CD4-positive, alpha-beta T cell treated with Interleukin-17A for 4 hours (primary cell): ENCODE measurements around the gene ITGA3.
"Not testable (repeated sequence)": the region's sequence is repeated elsewhere in the genome, so short reads cannot be mapped to it uniquely, and the experiment has no call there.

Source experiments
- DNase-seq: peaks from one replicate; pipeline ENCODE4 v3.0.0-alpha.2; 2020; ENCODE audit warnings: mixed read lengths

ITGA3 gene

DNA sequence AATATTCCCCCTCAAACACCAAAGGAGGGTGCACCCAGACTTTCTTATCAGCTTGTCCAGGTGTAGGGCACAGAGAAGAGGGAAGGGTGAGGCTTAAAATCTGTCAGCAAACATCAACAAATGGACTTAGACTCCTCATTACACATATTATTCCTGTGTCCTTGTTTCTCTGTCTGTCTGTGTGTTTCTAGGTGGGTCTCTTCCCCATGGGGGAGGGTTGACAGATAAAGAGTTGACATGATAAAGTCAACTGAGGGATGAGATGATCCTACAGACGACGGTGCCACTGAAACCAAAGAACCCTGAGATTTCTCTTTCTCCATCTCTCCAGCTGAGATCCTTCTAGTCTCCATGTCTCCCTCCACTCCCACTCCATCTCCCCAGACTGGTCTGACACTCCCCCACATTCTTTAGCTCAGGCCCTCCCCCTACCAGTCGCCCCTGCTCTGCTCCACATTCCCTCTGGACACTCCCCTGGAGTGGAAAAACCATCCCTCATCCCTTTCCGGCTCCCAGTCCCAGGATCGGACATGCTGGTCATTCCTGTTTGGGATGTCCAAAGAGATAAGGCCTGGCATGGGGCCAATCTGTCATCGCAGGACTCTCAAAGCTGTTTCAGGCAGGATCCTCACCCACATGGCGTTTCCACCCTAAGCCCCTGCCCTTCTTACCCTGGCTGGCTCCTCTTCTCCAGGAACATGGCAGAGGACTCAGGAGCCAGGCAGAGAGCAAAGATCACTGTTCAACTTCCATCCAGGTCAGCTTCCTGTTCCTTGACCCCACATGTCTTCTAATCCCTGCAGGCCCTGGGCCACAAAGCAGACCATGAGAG is 2.9 kb upstream of the ITGA3 start:
- DNase-seq = no peak

DNA sequence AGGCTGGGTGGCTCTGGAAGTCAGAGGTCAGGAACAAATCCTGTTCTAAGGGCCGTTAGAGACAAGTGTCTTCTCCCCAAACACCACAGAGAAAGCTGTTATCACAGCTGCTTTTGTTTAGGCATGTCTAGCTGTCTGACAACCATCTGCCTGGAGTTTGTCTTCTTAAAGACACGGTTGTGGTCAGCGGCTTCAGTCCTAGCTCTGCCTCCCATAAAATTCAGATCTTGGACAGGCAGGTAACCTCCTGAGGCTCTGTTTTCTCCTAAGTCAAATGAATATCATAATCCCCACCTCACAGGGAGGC is 2.3 kb upstream of the ITGA3 start:
- no peak for DNase-seq

DNA sequence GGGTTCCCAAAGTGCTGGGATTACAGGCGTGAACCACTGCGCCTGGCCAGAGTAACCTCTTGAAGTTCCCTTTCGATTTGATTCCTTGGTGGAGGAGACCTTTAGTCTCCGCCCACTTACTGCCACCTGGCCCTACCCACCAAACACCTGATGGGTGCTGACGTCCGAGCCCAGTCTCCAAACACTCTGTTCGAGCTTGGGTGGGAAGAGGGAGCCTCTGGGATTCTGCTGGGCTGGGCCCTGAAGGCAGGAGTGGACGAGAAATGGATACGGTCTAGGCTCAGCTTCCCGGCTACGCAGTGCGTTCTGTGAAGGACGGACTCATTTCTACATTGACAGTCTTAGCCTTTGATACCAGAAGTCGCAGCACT is 870 bp upstream of the ITGA3 start:
- peak; percentile 50 for DNase-seq

DNA sequence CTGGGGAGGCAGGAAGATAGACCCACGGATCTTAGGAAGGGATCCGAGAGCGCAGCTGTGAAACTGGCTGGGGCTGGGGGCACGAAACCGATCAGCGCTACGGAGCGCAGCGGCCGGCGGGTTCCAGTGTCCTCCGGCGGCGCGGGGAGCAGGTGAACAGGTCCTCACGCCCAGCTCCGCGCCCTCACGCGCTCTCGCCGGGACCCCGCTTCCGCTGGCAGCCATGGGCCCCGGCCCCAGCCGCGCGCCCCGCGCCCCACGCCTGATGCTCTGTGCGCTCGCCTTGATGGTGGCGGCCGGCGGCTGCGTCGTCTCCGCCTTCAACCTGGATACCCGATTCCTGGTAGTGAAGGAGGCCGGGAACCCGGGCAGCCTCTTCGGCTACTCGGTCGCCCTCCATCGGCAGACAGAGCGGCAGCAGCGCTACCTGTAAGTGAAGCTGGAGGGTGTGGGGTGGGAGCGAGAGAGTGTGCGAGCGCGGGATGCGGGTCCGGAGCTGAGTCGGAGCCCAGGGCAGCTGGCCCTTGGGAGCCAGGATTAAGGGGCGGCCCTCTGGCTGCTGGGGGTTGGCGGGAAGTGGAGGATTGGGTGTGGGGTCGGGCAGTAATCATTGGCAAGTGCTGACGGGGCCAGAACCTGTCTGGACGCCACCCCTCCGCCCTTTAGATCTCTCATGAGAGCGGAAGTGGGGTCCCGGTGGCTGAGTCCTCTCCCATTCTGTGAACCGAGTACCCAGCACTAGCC is 479 bp downstream of the ITGA3 start:
- peak; percentile 73 for DNase-seq

DNA sequence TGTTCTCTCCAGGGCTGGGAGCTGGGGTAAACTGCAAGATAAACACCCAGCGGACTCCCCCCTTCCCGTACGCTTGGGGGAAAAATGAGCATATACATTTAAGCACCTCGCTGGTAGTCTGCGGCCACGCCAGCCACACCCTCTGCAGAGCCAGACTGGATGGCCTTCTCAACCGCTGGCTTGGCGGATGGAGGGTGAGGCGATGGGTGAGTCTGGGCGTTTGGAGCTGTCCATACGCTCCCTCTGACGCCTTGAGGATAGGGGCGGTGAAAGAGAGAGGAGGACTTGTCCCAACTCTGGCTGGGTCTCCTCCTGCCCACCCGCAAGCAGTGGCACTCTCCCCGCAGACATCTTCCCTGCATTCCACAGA is 1.0 kb downstream of the ITGA3 start:
- DNase-seq = no peak

DNA sequence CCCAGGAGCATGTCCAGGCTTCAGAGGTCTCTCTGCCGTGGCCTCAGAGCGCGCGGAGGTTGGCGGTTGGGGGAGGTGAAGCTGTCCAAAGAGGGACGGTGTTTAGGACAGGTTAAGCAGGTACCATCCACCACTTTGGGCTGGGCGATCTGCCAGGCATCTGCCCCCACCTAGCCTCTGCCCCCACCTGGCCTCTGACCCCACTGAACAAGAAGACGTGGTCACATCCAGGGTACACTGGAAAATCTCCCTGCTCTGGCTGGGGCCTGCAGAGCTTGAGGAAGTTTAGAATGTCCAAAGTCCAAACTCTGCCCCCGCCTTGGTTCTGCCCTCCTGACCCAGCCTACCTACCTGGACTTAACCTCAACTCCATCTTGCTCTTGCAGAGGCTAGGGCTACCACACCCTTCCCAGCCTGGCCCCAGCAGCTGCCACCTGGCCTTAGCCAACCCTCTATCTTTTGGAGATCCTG is 1.6 kb downstream of the ITGA3 start:
- no peak for DNase-seq

DNA sequence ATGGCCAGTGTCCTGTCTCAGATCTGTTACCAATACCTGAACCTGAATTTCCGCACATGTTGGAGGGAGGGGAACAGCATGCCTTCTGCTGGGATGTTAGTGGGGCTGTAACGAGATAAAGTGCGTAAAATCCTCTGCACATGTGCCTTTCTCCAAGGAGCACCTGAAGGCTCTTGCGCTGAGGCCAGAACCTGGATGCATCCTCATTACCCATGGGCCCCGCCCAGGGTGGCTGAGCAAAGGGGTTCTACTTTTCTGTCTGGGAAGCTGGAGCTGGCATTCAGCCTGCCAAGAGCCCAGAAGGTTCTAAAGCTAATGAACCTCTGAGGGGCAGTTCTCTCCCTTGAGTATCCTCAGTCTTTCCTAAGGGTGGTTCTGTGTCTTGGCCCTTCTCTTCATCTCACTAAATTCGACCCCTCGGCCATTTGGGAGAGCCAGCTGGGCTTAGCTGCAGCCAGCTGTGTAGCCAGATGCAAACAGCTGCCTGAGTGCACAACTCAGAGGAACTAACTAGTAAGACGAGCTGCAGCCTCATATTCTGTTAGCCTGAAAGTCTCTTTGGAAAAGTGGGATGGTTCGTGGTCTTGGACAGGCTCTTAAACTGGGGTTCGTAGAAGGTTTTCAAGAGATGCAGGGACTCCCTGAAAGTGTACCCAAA is 2.5 kb downstream of the ITGA3 start:
- DNase-seq = no peak

DNA sequence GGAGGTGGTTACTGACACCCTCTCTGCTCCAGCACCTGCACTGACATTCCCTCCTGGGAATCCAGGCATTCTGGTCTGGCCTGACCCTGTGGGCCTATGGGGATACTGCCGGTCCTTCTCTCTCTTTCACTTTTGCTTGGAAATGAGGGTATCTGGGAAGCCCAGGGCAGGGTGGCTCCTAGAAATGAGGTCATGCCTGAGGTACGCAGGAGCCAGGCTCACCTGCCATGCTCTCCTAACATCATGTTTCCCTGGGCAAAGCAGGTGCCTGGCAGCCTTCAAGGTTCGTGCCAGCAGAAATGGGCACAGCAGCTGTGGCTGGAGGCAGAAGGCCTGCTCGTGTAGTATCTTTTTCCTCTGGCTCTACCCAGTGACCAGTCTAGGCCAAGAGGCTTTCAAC is 3.3 kb downstream of the ITGA3 start:
- DNase-seq = no peak

DNA sequence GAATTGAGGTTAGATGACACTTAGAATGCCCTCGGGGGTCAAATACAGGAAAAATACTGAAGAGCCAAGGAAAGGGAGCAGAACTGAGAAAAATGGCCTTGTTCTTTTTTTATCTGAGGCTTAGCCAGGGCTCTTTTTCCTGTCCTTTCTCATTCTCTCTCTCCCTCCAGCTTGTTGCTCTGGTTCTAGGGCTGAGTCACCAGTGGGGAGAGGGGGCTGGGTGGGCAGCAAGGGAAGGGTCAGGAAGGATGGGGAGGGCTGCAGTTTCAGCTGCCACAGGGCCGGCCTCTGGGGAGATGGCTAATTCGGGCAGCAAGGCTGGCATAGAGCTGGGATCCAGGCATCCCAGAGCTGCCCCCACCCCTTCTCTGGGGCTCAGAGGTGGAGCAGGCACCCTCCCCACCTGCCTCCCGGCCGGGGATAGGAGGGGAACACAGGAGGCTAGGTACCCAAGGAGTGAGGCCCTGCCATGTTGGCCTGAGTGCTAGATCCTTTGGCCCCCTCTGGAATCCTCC is 3.9 kb downstream of the ITGA3 start:
- no peak for DNase-seq

DNA sequence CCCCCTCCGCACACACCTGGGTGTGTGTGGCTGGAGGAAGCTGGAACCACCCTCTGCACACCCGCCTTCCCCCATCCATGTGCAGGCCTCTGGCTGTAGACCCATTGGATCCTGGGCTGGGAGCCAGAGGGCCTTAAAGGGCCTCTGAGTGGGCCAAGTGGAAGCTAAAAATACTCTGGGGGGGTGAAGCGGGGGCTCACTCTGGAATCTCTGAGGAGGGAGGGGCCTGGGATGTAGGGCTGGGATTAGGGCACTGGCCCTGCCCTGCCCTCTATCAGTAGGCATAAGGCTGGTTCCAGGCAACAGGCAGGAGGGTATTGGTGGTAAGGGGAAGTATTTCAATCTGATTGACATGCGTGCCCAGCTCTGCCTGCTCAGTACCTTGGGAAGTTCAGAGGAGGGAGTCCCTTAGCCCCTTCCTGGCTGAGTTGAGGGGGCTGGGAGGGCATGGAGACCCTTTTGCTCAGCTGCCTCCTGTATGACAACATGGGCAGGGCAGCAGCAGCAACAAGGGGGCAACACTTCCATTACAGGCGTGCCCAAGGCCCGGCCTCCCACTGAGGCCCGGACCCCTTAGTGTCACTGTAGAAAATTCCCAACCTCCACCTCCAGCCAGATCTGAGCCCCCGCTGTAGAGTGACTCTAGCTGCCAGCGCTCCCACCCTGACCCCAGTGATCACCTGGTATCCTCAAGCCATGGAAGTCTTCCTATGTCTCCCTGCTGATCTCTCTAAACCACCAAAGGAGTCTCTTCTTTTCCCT is 5.2 kb downstream of the ITGA3 start:
- DNase-seq = no peak

DNA sequence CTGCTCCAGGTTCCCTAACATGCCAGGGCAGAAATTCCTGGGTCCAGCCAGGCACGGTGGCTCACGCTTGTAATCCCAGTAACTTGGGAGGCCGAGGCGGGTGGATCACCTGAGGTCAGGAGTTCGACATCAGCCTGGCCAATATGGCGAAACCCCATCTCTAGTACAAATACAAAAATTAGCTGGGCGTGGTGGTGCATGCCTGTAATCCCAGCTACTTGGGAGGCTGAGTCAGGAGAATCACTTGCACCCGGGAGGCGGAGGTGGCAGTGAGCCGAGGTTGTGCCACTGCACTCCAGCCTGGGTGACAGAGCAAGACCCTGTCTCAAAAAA is 5.8 kb downstream of the ITGA3 start:
- DNase-seq = not testable (repeated sequence)

DNA sequence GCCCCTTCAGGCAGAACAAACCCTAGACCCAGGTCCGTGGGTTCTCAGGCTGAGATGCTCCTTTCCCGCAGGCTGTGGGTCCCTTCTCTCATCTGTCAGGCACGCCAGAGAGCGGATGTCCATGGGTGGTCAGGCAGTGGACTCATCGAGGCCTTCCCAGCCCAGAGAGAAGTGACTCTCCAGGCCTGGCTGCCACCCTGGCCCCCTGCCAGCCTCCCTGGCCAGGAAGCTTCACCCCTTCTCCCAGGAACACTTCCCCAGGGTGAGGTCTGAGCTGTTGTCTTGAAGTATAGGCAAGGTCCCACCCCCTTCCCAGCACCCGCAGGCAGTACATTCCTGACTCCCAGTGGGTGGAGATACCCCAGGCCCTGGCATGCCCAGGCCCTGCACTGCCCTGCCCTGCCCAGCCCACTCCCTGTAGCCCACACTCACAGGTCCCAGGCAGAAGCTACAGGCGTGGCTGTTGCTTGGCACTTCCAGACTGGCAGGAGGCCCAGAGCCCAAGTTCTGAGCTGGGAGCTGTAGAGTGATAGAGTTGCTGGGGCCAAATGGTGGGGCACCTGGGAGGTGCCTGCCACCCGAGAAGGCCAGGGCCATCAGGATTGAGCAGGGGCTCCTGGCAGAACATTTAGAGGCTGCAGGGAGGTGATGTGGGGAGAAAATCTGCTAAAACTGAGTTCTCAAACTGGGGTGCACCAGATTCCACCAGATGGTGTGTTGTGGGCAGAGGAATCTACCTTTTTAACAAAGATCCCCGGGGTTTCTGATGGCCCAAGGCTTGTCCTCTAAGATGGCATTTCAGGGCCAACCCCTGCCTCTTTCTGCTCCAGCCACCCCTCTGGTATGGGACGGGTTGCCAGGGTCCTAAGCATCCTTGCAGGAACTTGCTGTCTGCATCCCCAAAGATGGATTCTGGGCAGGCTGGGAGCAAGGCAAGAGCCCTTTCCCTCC is 6.7 kb downstream of the ITGA3 start:
- DNase-seq = no peak

DNA sequence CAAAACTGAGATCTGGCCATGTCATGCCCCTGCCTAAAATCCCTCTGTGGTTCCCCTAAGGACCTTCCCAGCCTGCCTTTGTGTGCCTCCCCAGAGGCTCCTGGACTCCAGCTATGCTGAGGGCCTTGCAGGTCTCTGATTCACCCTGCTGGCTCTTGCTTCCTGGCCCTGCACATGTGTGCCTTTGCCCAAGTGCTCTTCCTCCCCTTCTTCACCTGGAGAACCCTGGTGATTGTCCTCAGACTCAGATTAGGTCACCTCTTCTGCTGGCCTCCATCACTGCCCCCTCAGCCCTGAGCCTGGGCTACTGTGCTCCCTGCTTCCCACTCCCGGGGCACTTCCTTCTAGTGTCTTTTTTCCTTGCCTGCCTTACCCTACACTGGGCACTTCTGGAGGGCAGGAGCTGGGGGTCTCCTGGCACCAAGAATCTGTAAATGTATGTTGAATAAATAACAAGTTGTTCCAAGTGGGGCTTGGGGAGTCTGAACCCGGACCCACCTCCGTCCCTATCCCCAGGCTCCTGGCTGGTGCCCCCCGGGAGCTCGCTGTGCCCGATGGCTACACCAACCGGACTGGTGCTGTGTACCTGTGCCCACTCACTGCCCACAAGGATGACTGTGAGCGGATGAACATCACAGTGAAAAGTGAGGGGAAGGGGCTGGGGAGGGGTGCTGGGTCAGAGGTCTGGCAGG is 7.8 kb downstream of the ITGA3 start:
- DNase-seq = no peak

DNA sequence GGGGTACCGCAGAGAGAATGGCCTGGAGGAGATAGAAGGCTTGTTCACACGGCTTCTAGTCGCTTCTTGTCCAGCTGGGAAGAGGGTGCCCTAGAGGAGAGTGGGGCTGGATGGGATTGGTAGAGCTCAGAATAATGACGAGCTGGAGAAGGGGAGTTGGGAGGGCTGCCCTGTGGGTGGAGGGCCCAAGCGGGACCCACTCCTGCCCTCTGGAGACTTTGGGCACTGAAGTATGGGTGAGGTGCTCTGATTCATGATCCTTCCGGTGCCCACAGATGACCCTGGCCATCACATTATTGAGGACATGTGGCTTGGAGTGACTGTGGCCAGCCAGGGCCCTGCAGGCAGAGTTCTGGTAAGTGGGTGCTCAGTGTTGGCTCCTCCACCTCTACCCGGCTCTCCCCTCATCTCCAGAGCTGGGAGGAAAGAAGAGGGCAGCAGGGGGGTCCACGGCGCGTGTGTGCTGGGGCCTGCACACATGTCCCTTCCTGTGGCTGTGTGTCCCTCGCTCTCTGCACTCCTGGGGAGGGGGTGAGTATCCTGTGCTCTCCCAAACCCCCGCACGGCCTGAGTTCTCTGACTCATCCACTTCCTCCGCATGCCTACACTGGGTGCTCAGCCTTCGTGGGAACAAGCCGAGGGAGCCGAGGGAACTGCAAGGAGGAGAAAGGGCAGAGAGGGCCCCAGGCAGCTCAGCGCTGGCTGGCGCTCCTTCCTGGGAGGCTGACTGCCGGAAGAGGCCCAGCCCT is 8.5 kb downstream of the ITGA3 start:
- DNase-seq = no peak

DNA sequence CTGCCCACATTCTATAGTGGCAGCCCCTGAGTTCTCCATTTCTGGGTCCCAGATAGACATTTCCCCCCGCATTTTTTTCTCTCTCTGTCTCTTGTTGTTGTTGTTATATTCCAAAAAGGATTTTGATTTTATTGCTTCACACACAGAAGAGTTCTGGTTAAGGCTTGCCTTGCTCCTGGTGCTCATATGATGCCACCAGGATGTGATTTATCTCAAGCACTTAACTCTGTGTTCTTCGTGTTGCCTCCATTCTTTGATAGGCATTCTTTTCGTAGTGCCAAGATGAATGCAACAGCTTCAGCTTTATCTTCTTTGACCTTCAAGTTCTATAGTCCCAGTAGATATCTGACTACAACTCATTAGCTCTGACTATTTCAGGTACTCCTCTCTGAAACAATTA is 9.1 kb downstream of the ITGA3 start:
- DNase-seq = no peak

DNA sequence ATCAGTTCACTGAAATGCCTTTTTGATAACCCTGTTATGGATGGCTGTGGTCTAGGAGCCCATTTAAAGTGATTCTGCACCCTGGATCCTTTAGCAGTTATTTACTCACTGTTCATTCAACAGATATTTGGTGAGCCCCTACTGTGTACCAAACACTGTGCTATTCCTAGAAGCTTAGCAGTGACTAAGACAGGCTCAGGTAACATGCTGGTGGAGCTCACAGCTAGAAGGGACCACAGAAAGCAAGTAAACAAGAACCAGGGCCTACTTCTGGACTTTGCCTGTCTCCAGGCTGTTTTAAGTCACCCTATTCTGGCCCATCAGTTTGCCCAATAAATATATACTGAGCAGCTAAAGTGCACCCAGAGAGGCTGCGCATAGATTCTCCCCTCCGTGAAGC is 11.1 kb downstream of the ITGA3 start:
- DNase-seq = no peak

DNA sequence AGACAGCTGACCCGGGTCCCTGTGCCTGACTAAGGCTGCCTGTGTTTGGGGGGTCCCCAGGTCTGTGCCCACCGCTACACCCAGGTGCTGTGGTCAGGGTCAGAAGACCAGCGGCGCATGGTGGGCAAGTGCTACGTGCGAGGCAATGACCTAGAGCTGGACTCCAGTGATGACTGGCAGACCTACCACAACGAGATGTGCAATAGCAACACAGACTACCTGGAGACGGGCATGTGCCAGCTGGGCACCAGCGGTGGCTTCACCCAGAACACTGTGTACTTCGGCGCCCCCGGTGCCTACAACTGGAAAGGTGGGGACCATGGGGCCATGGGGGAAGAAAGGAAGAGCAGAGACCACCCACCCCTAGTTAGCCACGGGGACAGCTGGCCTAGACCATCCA is 12.1 kb downstream of the ITGA3 start:
- no peak for DNase-seq

DNA sequence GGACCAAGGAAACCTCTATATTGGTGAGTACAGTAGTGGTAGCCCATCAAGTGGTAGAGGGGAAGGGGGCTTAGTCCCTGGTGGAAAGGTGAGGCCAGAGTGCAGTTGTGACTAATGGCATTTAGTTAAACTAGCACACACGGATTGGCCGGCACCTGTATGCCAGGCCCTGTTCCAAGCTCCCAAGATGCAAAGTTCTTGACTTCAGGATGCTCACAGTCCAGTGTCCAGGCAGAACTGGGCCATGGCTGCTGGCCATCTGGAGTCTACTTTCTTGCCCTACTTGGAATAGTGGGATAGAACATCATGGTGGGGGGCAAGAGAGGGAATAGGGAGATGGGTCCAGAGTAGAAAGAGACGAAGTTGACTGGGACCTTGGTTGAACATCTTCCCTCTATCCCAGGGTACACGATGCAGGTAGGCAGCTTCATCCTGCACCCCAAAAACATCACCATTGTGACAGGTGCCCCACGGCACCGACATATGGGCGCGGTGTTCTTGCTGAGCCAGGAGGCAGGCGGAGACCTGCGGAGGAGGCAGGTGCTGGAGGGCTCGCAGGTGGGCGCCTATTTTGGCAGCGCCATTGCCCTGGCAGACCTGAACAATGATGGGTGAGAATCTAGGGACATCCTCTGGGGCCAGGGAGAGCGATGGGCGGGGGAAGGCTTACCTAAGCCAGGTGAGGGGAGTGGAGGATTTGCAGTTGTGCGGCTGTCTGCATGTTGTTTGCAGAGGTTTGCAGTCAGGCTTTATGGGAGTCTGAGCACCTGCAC is 15.2 kb downstream of the ITGA3 start:
- no peak for DNase-seq

DNA sequence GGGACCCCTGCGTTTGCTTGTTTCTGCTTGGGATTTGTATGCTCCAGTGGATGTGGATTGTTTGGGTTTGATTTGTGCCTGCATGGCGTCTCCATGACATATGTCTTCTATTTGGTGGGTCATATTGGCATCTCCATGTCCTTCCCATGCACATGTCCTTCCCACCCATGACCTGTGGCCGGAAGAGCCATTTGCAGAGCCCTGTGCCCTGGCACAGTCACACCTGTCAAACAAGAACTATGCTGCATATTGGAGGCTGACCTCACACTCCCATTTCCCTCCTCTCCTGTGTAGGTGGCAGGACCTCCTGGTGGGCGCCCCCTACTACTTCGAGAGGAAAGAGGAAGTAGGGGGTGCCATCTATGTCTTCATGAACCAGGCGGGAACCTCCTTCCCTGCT is 15.8 kb downstream of the ITGA3 start:
- no peak for DNase-seq

DNA sequence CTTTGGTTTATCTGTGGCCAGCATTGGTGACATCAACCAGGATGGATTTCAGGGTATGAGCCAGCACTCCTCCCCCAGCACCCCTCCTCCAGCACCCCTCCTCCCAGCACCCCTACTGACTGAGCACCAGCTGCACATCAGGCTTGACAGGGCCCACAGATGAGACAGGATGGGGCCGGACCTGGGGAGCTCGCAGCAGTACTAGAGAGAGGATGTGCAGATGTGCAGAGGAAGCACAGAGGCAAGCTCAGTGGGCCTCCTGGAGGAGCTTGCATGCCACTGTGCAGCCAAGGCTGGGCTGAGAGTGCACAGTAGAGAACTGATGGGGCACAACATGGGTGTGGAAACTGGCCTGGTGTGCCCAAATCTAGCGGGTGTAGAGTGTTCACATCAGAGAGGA is 16.2 kb downstream of the ITGA3 start:
- no peak for DNase-seq
